ENCODE measurements around the gene AFDN.

DNA sequence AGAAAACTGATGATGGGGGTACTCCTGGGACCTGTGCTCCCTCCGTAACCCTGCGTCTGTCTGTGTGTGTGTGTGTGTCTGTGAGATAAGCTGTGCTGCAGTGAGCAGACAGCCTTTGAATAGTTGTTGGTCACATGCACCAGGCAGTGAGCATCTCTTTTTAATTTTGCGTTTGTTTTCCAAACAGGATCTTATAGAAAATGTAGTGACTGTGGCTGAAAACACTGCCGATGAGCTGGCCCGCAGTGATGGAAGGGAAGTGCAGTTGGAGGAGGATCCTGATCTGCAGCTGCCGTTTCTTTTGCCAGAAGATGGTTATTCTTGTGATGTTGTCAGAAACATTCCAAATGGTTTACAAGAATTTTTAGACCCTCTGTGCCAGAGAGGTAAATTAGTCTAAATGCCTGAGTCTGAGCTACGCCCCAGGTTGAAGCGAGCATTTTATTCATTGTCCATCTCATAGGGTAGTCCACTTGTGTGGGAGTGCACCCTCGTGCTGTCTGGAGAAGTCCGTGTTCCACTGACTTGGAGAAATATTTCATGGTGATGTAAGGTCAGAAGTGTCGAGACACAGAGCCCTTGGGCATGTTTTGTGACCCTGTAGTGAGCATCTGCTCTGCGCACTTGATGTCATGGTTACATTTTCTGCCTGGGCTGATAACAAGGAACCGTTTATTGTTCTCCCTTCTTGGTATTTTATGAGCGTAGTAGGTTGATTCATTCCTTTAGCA, 92.0 kb downstream of the AFDN start:
- TF ChIP-seq POLR2A (IDR thresholded peaks at IDR 0.05), result no peak
- no peak for TF ChIP-seq CTCF (IDR thresholded peaks at IDR 0.05)
- TF ChIP-seq EP300 (IDR thresholded peaks at IDR 0.05), result no peak
